ENCODE measurements around the gene KRT12.
A peak's percentile ranks its signal among the peaks of the same experiment; 100 is the strongest.

The KRT12 gene

DNA sequence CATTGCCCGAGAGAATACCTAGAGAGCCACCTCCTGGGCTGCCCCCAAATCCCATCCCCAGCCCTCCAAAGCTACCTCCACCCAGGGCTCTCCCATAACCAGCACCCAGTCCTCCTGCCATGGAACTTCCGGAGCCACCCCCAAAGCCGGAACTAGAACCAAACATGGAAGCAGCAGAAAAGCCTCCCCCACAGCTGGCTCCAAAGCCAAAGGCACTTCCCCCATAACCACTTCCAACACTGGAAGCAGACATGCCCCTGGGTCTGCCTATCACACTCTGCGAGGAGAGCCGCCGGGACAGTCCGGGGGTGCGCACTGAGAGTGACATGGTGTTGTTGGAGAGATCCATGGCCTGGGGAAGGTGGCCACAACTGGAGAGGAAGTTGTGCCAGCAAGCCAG is at the start of gene KRT12:
KRT12 (minus strand) TSS at position 386 of the 400 bp plus-strand sequence; CDS start at position 349, 37 bp downstream.
- DNase-seq: no peak

GRCh38 chr17:40916366-40916765 is 49.3 kb upstream of the KRT12 start:
- no peak for DNase-seq

GRCh38 chr17:40915721-40916256 is 48.8 kb upstream of the KRT12 start:
- no peak for DNase-seq

GRCh38 chr17:40915199-40915661 is 48.2 kb upstream of the KRT12 start:
- DNase-seq: peak; percentile 92 to 94

DNA sequence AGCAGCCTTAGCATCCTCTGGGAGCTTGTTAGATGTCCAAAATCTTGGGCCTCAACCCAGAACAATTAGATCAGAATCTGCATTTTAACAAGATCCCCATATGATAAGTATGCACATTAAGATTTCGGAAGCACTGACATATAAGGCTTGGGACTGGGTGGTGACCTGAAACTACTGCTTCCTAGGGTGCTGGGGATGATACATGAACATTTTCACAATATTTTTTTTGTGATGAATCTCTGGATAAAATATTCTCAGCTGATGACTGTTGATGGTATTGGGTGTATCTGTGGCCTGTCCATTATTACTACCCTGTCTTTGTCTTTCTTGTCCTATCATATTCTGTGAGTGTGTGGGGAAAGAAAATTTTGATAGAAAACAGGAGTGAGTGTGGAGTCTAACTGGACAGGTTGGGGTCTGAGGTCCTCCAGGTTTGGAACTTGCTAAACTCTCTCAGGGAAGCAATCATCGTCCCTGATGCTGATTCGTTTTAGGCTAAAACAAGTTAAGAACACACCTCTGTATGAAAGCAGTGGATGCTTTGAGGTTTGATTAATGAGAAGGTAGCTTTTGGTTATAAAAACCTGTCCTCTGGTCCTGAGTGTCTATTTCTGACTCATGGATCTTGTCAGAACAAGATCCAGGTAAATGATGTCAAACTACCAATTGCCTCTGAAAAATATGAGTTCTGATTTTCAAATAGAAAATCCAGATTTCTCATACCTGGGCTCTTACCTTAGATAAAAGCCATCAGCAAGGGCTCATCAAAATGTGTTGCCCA is 47.2 kb upstream of the KRT12 start:
- DNase-seq: no peak

- no peak for DNase-seq
These were observed 45.6 kb upstream of the KRT12 start for GRCh38 chr17:40912486-40913210.

- no peak for DNase-seq
These were observed 43.4 kb upstream of the KRT12 start for GRCh38 chr17:40910441-40910841.

DNA sequence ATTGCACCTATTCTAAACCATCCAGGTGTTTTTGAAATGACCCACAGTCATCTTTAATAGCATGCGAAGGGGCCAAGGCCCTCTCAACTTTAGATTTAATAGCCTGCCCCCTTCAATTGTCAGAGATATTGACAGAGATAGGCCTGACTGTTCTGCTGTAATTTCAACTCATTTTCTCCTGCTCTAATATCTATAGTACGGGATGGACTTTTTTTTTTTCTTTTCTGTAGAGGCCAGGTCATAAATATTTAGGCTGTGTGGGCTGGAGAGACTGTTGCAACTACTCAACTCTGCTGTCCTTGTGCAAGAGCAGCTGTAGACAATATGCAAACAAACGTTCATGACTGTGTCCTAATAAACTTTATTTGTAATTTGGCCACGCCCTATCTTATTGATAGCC is 42.7 kb upstream of the KRT12 start:
- no peak for DNase-seq

GRCh38 chr17:40909351-40909750 is 42.3 kb upstream of the KRT12 start:
- peak; percentile 85 to 87 for DNase-seq

DNA sequence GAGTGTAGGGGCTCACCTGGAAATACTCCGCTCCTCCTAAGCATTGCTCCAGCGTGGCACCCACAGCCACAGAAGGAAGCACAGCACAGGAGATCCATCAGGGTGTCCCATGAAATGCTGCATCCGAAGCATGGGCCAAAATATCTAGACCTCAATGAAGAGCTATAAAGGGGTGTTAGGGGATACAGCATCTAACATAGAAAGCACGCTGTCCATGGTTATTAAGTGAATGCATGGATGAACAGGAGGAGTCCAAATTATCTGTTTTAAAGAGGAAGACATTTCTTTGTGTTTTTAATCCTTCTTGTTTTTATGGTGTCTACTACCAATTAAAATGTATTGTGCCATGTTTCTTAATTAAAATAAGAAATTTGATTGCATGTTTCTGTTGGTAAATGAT is 39.6 kb upstream of the KRT12 start:
- no peak for DNase-seq

GRCh38 chr17:40905370-40905769 is 38.3 kb upstream of the KRT12 start:
- no peak for DNase-seq

DNA sequence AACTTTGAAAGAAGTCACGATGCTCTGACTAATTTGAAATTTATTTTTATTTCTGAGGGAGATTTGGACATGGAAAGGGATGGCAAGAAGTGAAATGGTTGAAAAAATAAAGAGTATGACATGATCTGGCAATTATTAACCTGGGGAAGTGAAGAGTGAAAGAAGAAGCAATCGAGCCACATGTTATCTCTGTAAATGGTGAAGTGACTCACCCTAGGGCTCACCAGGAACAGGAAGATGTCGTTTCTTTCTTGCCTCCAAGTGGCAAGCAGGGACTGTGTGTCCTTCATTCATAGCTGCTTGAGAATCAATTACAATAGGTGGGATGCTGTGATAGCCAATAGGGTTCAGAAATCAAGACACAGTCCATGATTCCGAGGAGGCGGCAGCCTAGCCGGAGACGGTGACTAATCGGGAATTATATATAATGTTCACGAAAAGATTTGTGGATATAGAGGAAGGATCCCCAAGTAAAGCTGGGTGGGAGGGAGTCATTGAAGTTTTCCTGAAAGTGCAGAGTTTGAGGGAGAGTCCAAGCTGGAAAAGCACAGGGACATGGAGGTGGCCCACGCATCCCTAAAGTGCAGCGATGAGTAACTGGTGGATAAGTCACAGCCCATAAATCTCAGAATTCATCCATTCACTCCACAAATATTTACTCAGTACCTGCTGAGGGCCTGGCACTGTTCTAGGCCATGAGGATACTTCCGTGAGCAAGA is 36.3 kb upstream of the KRT12 start:
- DNase-seq: no peak

GRCh38 chr17:40902498-40902897 is 35.5 kb upstream of the KRT12 start:
- DNase-seq: no peak

GRCh38 chr17:40901981-40902474 is 35.0 kb upstream of the KRT12 start:
- DNase-seq: no peak

DNA sequence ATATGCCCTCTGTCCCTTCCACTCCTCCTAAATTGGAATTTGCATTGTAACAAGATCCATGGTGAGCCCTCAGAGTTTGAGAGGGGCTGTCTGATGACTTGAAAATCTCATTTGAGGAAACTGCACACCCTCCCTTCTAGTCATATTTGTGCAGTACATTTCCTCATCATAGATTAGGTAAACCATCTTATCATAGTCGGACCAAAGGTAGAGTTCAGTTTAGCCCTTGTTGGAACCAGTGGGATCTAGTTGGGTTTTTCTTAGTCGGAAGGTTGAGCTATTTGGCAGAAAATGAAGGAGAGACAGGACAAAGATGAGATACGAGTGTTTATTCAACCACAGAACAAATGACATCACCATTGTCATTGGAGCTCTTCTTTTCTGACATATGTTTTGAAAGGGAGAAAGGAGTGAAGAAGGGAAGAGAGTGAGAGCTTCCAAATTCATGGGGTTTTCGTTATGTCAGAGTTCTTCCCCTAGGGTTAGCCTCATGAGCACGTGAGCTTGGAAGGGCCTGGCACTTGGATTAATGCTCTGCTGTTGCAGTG is 33.9 kb upstream of the KRT12 start:
- no peak for DNase-seq

DNA sequence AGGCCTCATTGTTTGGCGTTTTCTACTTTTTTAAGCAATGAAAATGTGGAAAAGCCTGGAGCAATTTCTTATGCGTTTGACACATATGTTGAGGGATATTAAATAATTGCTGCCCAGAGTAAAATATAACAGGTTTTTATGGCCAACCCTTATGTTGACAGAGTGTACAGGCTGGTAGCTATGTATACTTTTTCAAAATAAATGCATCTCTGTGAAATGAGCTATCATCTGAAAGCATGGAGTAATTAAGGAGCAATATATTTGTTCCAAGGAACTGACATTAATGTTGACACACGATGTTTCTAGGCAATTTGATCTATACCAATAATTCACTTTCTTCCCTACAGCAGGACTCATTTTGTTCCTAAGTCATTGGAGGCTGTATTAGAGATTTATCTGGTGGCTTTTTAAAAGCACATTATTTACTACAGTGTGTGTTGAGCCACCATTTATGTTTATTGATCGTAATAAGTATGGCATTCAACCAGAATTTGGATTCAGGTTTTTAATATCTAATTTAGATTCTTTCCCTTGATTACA is 30.0 kb upstream of the KRT12 start:
- no peak for DNase-seq

- DNase-seq: no peak
These were observed 28.2 kb upstream of the KRT12 start for GRCh38 chr17:40895106-40895730.

DNA sequence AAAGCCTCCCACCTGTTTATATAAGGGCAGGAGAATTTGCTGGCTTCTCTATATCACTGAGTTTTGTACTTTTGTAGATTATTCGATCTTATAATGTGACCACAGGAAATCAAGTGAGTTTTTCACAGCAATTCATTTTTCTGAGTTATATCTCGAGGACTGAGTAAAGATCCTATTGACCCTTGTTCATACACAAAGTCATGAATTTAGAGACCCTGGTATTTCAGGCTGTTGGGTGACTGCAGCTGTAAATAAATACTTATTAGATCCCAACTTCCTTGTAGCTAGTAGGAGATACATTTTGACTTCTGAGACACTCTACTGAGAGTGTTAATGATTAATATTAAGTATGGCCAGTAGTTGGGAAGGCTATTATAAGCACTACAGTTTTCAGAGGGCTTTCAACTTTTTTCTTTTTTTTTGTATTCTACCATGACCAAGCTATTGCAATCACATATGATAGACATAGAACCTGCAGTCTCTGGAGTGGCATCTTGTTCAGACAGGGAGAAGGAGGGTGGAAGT is 21.2 kb upstream of the KRT12 start:
- no peak for DNase-seq

- DNase-seq: no peak
These were observed 19.1 kb upstream of the KRT12 start for GRCh38 chr17:40886090-40886489.

DNA sequence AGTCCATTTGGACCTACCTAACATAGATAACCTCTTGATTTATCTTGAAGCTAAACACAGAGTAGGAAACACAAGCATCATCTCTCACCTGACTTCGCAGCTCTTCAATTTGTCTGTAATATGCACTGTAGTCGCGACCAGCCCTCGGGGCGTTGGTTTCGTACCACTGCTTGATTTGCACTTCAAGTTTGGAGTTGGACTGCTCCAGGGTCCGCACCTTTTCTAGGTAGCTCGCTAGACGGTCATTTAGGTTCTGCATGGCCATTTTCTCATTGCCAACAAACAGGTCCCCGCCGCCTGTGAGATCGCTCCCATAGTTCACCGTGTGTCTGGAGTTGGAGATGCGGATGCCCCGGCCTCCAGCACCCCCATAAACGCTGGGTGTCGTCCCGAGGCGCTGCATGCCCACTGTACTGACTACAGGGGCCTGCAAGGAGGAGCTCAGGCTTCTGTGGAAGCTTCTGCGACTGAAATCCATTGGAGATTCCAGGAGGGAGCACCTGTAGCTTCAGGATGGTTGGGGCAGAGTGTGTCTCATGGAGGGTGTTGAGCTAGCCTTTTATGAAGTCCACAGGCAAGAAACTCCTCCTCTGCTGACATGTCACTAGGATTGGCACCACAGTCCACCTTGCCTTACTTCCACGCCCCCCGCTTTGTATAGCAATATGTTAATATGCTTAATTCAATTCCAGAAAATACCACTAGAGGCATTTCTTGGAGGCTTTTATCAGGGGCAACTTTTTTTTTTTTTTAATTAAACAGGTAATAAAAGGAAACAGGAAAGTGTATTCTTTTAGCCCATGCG is 17.9 kb upstream of the KRT12 start, which contains the start of gene KRT20:
KRT20 (minus strand) TSS at position 535 of the 805 bp plus-strand sequence; CDS start at position 478, 57 bp downstream.
- peak in 1 of 2 experiments; percentile 13 for DNase-seq
